GM21528 (cell line): ENCODE results near the gene EML4.
"Not testable (repeated sequence)": the region's sequence is repeated elsewhere in the genome, so short reads cannot be mapped to it uniquely, and the experiment has no call there.

Experiments used
- ATAC-seq: cut with Tn5 transposase; IDR thresholded peaks from one replicate; pipeline ENCODE4 v1.9.1; 2021; ENCODE audit warnings: mild to moderate bottlenecking, moderate library complexity; ENCODE audit not compliant: unreplicated experiment, low FRiP score

Gene EML4

DNA sequence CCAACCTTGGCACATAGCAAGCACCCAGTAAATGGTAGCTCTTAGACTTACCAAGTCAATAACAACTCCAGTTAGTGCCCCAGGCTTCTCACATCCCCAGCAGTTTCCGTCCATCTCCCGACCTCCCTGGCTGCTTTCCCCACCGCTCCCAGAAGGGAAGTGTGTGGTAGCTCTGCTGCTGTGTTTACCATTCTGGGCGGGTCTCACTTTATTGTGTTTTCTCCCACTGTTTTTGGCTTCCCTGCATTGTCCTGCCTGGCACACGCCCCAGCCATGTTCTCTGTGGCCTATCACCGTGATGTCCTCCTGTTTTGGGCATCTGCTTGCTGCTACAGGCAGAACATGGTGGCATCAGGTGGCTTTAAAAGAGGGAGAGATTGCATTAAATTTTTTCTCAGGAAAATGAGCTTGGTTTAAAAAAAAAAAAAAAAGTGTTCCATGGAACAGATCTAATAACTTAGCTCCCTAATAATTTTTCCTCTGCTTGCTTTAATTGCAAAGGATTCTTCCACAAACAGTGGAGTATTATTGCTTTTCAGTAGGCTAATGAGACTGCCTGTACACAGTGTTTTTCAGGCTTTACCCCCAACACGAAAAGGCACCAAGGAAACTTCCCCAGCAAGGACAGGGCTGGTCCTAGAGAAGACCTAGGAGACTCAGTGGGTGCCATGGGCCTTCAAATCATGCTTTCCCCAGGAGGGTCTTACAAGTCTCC is 199.8 kb downstream of the EML4 start:
- ATAC-seq, result no peak

- ATAC-seq, result no peak
These were observed 200.5 kb downstream of the EML4 start for GRCh38 chr2:42369532-42370229.

- ATAC-seq, result no peak
These were observed 202.7 kb downstream of the EML4 start for GRCh38 chr2:42371611-42372473.

- ATAC-seq, result no peak
These were observed 203.5 kb downstream of the EML4 start for GRCh38 chr2:42372474-42373200.

- no peak for ATAC-seq
These were observed 207.6 kb downstream of the EML4 start for GRCh38 chr2:42376758-42377157.

DNA sequence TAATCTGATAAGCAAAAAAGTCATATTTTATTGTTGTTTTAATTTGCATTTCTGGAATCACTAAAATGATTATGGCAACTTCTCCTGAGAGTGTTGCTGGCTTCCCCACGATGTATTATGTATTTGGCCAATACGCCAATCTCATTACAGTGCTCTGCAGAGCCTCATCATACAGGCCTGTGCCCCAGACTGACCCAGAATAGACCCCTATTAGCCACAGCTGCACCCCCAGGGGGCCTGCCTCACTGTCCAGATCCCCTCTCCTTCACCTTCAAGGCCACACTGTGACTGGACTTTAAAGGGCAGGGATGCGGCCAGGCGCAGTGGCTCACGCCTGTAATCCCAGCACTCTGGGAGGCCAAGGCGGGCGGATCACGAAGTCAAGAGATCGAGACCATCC is 209.3 kb downstream of the EML4 start:
- no peak for ATAC-seq

DNA sequence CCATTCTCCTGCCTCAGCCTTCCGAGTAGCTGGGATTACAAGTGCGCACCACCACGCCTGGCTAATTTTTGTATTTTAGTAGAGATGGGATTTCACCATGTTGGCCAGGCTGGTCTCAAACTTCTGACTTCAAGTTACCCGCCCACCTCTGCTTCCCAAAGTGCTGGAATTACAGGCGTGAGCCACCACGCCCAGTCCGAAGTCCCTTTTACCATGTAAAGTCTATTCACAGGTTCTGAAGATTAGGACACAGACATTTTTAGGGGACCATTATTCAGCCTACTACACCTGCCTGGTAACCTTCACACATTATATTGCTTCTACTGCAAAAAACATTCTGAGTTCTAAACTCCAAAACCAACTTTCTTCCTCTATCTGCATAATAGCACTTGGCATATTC is 210.9 kb downstream of the EML4 start:
- ATAC-seq, result not testable (repeated sequence)

- no peak for ATAC-seq
These were observed 213.0 kb downstream of the EML4 start for GRCh38 chr2:42382144-42382543.
